ENCODE results near the gene OPRD1. TPM values are rescaled to one million over a fixed set of nuclear protein-coding genes. Genes with fewer than 3 reads are reported as not detected.

The OPRD1 gene
- total RNA-seq, 1 experiment from 2014 or later, result 0.97 TPM

Other genes starting within 250 kb of the OPRD1 start
- gene RAB42, start 219.9 kb upstream of the OPRD1 start, total RNA-seq (2021), result 2.4 and 3.5 TPM in 2 replicates
- gene TAF12, start 169.1 kb upstream of the OPRD1 start, total RNA-seq (2021), result 17.9 and 22.6 TPM in 2 replicates
- gene RNU11, start 163.6 kb upstream of the OPRD1 start, total RNA-seq (2021), result not detected in 2 replicates
- gene GMEB1, start 143.4 kb upstream of the OPRD1 start, total RNA-seq (2021), result 20.9 and 23.0 TPM in 2 replicates
- 99.6 and 111 TPM in 2 replicates for gene YTHDF2, start 75.2 kb upstream of the OPRD1 start, total RNA-seq (2021)
- gene EPB41, start 102.4 kb downstream of the OPRD1 start, total RNA-seq (2021), result 337 TPM in 2 replicates

All from A673 (cell line).